NOMO-1 treated with DMSO at 0.1 percent for 48 hours (cell line): ENCODE results near the gene PRKN.

Experiments used
- DNase-seq: peaks from one replicate; lab custom pipeline; 2025; ENCODE audit not compliant: unreplicated experiment; lab: John Stamatoyannopoulos, UW

The PRKN gene

GRCh38 chr6:162622572-162622971 lies 105.0 kb downstream of the PRKN start:
- DNase-seq, result no peak

- no peak for DNase-seq
Observed at GRCh38 chr6:162621246-162621645, 106.3 kb downstream of the PRKN start.

- no peak for DNase-seq
Observed at GRCh38 chr6:162620073-162620472, 107.5 kb downstream of the PRKN start.

- no peak for DNase-seq
Observed at GRCh38 chr6:162618448-162619002, 109.0 kb downstream of the PRKN start.

- no peak for DNase-seq
Observed at GRCh38 chr6:162615016-162615705, 112.4 kb downstream of the PRKN start.

- no peak for DNase-seq
Observed at GRCh38 chr6:162613310-162613709, 114.3 kb downstream of the PRKN start.

GRCh38 chr6:162612613-162613012 lies 115.0 kb downstream of the PRKN start:
- DNase-seq, result no peak

GRCh38 chr6:162610351-162610750 lies 117.2 kb downstream of the PRKN start:
- no peak for DNase-seq

GRCh38 chr6:162605881-162606280 lies 121.7 kb downstream of the PRKN start:
- DNase-seq, result no peak

GRCh38 chr6:162603231-162604015 lies 124.1 kb downstream of the PRKN start:
- no peak for DNase-seq

- DNase-seq, result no peak
Observed at GRCh38 chr6:162602759-162603158, 124.8 kb downstream of the PRKN start.

- no peak for DNase-seq
Observed at GRCh38 chr6:162596676-162597075, 130.9 kb downstream of the PRKN start.

GRCh38 chr6:162591517-162591916 lies 136.0 kb downstream of the PRKN start:
- DNase-seq, result no peak

GRCh38 chr6:162581988-162582780 lies 145.4 kb downstream of the PRKN start:
- DNase-seq, result no peak

GRCh38 chr6:162580619-162581018 lies 146.9 kb downstream of the PRKN start:
- no peak for DNase-seq

GRCh38 chr6:162576016-162576415 lies 151.6 kb downstream of the PRKN start:
- no peak for DNase-seq

- DNase-seq, result no peak
Observed at GRCh38 chr6:162572240-162572639, 155.3 kb downstream of the PRKN start.

- no peak for DNase-seq
Observed at GRCh38 chr6:162568266-162568665, 159.3 kb downstream of the PRKN start.

- DNase-seq, result no peak
Observed at GRCh38 chr6:162562041-162562440, 165.5 kb downstream of the PRKN start.

- no peak for DNase-seq
Observed at GRCh38 chr6:162560891-162561290, 166.7 kb downstream of the PRKN start.

GRCh38 chr6:162554531-162554930 lies 173.0 kb downstream of the PRKN start:
- DNase-seq, result no peak
